Stimulated activated CD8-positive, alpha-beta memory T cell treated with anti-CD3 and anti-CD28 coated beads, Interleukin-7, amount 100 ng/mL, for 4 hours (primary cell): Measurements from ENCODE around the gene PMPCB.
"Not testable (repeated sequence)": the region's sequence is repeated elsewhere in the genome, so short reads cannot be mapped to it uniquely, and the experiment has no call there.

Experiments
- DNase-seq, 2 donors: peaks; one replicate each; pipeline ENCODE4 v3.0.0-alpha.2; 2020; ENCODE audit warnings: low read depth in 2 of 2

PMPCB gene, protein sequence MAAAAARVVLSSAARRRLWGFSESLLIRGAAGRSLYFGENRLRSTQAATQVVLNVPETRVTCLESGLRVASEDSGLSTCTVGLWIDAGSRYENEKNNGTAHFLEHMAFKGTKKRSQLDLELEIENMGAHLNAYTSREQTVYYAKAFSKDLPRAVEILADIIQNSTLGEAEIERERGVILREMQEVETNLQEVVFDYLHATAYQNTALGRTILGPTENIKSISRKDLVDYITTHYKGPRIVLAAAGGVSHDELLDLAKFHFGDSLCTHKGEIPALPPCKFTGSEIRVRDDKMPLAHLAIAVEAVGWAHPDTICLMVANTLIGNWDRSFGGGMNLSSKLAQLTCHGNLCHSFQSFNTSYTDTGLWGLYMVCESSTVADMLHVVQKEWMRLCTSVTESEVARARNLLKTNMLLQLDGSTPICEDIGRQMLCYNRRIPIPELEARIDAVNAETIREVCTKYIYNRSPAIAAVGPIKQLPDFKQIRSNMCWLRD

DNA sequence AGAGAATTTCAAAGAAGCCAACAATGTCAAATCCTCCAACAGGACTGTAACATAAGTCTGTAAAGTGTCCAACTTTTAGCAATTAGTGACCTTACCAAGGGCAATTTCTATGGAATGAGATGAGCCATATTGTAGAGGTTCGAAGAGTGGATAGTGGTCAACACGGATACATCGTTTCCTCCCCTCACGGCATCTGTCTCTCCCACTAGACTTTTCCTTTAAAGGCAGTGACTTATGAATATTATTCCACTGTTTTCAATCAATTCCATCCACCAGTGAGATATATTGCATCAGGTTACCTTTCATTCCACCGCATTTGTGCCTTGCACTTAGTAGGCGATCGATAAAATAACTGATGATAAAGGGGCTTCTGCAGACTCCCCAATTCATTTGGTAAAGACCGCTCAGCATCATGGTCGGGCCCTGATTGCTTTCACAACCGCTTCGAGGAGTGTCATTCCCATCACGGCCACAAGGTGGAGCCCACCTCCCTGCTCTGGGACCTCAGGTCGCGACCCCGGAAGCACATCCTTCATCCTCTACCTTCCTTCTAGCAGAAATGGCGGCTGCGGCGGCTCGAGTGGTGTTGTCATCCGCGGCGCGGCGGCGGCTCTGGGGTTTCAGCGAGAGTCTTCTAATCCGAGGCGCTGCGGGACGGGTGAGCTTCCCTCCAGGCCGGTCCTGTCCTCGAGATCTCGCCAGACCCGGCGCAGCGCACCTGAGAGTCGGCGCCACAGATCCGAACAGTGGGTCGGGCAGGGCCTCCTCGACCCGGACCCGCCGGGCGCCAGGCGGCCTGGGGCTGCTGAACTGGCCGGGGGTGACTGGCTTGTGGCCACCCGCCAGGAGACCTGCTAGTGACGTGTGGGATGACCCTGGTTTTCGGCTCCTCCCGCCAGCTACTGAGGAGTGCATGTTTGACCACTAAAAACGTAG lies at the start of gene PMPCB:
TSS of gene PMPCB (plus strand) at position 535 of the 936 bp plus-strand sequence. CDS start at position 560, 25 bp downstream.
- peak; percentile 88 to 93 for DNase-seq

DNA sequence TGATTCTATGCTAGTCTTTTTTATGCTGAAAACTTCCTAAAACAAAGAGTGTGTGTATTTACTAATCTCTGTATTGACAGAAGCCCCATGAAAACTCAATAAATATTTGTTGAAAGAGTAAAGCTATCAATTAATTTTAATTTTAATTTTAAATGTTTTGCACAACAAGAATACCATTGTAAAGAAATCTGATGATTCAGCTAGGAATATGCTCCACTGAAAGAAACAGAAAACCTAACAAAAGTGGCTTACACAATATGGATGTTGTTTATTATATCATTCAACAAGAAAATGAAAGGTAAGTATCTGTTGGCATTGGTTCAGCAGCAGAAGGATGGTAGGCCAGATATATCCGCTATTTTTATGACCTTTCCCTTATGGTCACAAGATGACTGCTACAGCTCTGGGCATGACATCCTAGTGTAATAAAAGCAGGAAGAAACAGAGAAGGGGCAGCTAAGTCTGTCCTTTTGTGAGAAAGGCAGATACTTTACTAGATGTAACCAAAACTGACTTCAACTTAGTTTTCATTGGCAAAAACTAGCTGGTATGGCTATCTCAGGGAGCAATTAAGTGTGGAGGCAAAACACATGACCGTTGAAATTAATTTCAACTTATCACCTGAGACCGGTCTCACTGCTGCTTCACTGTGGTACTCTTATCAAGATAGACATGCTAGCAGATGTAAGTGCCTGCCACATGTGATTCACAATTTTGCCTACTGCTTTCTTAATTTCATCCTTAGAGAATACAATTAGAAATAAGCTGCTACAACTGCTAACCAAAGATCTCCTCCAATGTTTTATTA lies 43.3 kb upstream of the PMPCB start:
- not testable (repeated sequence) for DNase-seq

DNA sequence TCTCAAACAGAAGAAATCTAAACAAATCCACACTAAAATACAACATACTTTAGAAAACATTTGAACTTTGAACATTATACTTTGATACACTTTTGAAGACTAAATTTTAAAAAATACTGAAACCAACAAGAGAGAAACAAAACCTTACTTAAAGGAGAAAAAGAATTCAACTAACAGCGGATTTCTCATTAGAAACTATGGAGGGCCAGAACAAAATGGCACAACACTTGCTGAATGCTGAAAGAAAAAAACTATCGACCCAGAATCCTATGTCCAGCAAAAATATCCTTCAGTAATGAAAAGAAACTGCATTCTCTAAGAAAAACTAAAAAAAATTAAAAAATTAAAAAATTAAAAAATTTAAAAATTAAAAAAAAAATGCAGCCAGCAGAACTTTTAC lies 33.2 kb upstream of the PMPCB start:
- DNase-seq = not testable (repeated sequence)

DNA sequence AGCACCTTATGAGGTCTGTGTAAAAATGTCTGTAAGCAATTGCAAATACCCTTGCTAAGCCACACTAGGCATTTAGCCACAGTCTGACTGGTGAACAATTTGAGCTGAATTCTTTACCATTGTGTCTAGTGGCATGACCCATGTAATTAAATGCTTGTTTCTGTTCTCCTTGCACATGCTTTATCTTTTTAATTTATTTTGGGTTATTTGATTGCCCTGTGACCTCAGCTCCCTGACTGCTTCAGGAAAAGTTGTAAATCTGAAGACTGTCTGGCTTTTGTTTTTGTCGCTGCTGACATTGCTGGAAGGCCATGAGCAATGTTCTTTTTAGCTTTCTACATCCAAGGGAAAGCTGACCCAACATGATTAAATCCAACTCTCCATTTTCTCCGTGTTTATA lies 31.0 kb upstream of the PMPCB start:
- not testable (repeated sequence) for DNase-seq

DNA sequence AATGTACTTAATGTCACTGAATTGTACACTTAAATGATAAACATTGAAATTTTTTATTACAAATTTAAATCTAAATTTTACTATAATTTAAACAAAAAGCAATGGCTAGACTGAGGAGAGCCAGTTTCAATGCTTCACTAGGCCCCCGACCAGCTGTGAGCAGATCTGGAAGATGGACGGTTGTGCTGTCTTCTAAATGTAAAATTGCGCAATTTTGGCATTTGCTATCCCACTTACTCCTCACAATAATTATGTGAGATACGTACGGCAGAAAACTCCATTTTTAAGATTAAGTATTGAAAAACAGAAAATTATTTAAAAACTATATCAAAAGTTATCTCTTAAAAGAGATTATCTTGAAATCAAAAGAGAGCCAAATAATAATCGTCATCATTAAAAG lies 23.9 kb upstream of the PMPCB start:
- DNase-seq = not testable (repeated sequence)

DNA sequence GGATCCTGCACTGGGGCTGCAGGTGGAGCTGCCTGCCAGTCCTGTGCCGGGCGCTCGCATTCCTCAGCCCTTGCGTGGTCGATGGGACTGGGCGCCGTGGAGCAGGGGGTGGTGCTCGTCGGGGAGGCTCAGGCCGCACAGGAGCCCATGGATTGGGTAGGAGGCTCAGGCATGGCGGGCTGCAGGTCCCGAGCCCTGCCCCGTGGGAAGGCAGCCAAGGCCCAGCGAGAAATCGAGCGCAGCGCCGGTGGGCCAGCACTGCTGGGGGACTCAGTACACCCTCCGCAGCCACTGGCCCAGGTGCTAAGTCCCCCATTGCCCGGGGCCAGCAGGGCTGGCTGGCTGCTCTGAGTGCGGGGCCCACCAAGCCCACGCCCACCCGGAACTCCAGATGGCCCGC lies 22.4 kb upstream of the PMPCB start:
- not testable (repeated sequence) for DNase-seq

DNA sequence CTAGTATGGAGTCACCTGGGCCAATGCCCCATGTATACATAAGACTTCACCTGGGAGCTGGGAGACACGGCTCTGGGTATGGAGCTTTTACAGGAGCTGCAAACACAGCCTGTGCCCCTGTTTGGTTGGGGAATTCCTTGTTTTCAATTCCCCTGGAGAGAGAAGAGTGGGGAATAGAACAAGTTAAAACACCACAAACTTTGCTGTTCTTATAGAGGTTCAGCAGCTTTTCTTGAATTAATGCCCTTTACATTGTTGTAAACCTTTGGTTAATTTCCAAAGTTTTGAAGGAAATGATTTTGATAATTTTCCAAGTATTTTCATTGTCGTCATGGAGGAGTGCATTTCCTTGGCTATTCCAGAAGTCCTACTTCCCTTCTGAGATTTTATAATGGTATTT lies 19.0 kb upstream of the PMPCB start:
- DNase-seq = not testable (repeated sequence)

DNA sequence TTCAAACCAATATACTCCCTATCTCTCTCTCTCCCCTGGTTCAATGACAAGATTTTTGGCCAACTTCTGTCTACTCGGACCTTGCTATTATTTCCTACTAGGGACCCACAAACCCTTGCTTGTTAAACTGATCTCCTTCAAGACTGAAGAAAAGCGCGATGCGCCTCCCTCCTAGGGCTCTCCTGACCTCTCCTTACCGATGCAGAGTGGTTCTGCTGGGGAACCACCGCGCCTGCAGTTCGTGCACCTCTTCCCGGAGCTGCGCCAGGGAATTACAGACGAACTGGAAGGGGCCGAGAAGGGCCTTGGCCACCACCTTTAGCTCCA lies 17.6 kb upstream of the PMPCB start:
- DNase-seq = not testable (repeated sequence)

DNA sequence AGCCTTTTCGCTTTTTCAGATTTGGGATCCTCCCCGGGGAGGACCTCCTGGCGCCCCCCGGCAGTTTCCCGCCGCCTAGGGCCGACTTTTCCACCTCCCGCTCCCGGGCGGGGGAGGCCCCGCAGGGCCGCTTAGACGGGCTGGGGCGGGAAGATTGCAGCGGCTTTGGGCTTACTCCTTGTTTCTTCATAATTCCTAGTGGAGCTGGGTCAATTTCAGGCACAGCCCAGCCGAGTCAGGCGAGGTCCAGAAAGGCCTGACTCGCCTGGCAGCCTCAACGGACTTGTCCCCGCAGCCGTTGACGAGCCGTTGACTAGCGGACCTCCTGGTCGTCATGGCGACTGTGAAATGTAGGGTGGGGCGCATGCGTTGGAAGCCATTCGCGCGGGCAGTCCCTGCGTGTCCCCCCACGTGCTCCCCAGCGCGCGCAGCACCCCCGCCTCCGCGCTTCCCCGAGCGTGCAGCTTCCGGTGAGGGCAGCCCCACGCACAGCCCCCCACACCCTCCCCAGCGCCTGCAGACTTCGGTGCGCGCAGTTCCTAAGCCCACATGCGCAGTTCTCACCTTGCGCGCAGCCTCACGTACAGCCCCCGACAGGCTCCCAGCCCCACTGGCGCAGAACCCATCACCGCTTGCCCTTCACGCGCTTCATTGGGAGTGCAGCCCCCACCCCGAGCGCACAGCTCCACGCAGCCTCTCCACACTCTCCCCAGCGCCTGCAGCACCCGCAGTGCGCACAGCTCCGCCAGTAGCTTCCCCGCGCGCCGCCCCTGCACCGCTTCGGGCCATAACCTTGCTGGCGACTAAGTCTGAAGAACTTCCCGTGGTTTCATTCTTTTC lies 17.1 kb upstream of the PMPCB start:
- peak; percentile 90 to 94 for DNase-seq

DNA sequence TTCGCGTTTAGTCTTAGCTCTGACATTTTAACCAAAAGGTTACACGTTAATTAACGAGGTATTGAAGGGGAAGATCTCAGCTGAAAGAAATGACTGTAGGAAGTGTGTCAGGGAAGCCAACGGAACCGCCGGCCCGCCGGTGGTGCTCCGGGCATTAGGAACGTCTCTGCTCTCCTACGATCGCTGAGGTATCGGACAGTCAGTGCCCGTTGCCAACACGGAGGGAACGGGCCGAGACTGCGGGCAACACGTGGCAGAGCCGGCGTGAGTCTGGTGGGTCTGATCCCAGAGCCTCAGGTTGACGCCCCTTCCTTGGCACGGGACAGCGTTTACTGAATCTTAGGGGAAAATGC lies 16.5 kb upstream of the PMPCB start:
- DNase-seq = not testable (repeated sequence)

DNA sequence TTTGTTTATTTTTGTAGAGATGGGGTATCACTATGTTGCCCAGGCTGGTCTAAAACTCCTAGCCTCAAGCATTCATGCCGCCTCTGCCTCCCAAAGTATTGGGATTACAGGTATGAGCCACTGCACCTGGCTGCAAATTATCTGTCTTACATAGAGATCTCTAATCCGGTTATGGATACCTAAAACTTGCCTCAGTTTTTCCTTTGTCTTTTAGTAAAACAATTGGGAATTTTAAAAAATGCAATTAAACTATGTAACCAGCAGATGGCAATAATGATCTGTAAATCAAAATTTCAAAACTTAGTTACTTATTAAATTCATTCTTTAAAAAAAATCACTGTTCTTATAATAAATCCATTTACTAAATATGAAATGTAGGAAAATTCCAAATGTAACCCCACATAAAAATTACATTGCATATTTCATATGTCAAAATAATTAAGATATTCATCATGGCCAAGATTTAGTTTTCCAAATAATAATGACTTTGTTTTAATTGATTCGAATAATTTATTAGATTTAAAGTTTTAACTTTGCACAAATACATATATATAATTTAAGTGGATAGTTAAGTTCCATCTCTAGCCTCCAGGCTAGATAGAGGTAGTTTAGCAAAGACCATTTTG lies 14.3 kb upstream of the PMPCB start:
- DNase-seq = not testable (repeated sequence)

DNA sequence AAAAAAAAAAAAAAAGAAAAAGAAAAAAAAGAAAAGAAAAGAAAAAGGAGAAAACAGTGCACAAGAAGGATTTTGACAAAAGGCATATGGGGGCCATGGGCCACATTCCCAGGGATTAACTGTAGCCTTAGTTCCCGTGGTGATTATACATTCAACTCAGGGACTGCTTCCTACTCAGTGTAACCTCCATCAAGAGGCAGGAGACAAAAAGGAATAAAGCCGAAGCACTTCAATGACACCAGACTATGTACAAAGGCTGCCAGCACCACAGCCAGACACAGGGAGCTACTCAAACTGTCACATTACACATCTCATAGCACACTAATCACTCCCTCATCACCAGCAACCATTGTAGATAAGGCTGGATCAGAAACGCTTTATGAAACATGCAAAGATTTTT lies 5.1 kb upstream of the PMPCB start:
- no peak for DNase-seq

DNA sequence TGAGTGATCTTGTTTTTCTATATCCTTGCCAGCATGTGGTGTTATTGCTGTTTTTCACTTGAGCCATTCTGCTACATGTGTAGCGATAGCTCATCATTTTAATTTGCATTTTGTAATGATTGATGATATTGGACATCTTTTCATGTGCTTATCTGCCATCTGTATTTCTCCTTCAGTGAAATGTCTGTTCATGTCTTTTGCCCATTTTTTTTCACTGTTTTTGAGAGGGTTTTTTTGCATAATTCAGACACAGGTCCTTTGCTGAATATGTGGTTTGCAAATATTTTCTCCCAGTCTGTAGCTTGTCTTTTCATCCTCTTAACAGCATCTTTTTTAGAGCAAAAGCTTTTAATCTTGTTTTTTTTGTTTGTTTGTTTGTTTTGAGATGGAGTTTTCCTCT lies 3.7 kb upstream of the PMPCB start:
- no peak for DNase-seq

DNA sequence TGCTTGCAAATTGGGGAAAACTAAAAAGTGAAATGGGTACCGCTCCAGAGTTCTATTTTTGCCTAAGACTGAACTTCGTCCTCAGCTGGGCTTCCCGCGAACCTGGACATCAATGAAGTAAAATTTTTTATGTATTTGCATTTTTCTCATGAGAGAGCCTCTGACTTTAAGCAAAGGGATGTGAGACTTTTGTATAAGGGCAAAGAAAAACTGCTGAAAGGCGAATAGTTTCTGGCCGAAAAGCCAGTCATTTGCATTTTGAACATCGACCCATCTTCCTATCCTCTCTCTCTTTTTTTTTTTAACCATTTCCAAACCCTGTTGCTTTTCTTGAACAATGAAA lies 573 bp downstream of the PMPCB start:
- DNase-seq = no peak

DNA sequence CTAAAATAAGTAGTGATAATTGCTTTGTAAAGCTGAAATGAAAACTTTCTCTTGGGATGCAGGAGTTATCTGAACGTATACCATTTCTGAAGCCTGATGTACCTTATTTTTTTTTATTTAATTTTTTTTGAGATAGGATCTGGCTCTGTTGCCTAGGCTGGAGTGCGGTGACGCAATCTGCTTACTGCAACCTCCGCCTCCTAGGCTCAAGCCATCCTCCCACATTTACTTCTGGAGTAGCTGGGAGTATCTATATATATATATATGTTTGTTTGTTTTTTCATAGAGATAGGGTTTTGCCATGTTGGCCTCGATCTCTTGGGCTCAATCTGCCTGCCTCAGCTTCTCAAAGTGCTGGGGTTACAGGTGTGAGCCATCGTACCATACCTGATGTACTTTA lies 2.4 kb downstream of the PMPCB start:
- no peak for DNase-seq

DNA sequence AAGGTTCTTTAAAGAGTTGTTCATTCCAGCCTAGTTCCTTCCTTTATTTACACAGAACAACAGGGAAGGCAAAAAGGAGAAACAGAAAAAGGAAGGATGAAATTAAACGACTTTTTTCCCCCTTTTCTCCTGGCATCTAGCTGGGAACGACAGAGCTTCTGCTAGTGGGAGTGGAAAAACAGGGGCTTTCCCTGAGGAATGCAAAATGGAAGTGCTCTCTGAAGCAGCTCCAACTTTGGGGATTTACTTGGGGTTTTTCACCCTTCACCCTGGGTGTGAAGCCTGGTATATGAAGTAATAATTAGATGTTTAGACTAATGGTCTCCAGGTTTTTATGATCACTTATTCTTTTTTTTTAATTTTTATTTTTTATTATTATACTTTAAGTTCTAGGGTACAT lies 4.2 kb downstream of the PMPCB start:
- DNase-seq = no peak

DNA sequence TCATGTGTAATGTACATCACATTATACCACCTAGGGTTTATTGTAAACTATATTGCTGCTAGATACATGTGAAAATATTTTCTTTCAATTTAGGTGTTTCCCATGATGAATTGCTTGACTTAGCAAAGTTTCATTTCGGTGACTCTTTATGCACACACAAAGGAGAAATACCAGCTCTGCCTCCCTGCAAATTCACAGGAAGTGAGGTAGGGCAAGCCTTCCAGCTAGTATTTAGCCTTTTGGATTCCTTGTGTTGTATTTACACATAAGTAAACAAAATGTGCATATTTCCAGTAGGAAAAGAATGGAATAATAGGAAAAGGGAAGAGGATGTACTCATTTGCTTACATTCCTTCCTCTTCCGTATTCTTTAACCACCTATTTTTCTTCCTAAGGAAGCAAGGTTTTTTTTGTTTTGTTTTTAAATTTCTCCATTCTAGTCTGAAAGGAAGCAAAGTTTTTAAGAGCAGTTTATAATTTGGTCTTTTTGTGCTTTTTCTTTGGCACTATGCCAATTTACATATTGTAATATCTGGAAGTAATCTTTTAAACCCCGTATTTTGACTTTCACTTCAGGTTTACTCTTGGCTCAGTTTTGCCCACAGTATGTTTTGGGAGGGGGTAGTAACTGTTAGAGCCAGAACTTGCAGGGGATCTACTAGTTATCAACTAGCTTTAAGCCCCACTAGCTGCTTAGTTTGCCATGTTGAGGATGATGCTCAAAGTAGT lies 10.4 kb downstream of the PMPCB start:
- no peak for DNase-seq

DNA sequence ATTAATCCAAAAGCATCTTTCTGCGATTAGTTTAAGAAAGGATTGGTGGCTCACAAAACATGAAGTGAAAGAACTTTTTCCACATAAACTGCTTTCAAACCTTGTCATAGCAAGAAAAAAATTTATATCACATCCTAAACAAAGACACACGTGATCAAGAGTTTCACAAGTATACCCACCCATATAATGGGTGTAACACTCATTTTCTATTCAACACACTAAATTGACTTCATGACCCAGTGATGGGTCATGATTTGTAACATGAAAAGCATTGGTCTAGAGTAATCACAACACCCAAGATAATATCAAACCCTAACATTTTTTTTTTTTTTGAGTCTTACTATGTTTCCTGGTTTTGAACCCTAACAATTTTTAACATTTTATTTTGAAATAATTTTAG lies 17.6 kb downstream of the PMPCB start:
- no peak for DNase-seq

DNA sequence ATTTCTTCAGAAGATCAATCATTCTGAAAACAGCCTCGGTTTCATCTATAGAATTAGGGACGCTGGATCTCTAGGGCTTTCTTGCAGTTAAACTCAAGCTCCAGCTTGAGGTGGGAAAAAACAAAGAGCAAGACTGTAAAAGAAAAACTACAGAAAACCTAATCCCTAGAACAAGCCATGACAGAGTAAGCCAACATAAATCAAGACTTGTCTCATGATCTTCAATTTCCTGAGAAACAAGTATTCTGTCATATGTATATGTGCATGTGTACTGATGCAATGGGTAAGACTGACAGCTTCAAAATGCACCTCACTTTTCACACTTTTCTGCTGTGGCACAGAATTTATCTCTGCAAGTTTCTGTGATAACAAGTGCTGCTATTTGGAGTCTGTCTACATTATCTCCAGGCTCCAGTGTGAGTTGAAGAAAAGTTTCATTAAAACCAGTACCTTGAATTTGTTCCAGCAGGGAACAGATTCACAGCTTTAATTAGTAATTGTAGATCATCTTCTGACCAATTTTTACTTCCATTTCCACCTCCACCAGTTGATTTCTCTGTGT lies 19.2 kb downstream of the PMPCB start:
- no peak for DNase-seq

DNA sequence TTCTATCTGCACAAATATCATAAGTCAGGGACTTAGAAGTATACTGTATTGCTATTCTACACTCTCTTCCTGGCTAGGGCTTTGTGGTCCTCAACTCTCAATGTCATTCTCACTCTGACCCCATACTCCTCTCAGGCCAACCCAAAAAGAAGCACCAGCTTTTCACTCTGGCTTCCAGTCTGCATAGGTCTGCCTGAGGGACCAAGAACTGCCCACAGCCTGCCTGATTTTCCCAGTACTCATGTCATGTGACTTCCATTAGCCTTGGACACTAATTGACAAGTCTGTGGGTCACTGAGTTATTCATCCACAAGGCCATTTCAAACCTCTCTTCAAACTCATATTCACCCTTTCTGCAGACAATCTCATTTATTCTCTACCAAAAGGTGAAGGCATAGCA lies 19.8 kb downstream of the PMPCB start:
- DNase-seq = no peak
